IPS-18a (cell line): ENCODE measurements around the gene LBHD2.
"Not testable (repeated sequence)": the region's sequence is repeated elsewhere in the genome, so short reads cannot be mapped to it uniquely, and the experiment has no call there.

Experiments used
- H3K27ac ChIP-seq: one replicate; pipeline ENCODE4 v1.5.1; 2013; ENCODE audit warnings: low read length
- H3K27me3 ChIP-seq: one replicate; pipeline ENCODE4 v1.6.1; 2013; ENCODE audit warnings: mild to moderate bottlenecking, low read length; ENCODE audit not compliant: control insufficient read depth, insufficient read depth
- H3K36me3 ChIP-seq: one replicate; pipeline ENCODE4 v1.6.1; 2013; ENCODE audit warnings: low read depth, low read length; ENCODE audit not compliant: control insufficient read depth
- H3K4me1 ChIP-seq: one replicate; pipeline ENCODE4 v1.6.1; 2013; ENCODE audit warnings: low read depth, low read length; ENCODE audit not compliant: control insufficient read depth
- H3K4me3 ChIP-seq: one replicate; pipeline ENCODE4 v1.5.1; 2013; ENCODE audit warnings: low read length
- H3K9ac ChIP-seq: one replicate; pipeline ENCODE4 v1.6.1; 2013; ENCODE audit warnings: mild to moderate bottlenecking, low read length, moderate library complexity
- H3K9me3 ChIP-seq: one replicate; pipeline ENCODE4 v1.6.1; 2013; ENCODE audit warnings: low read depth, low read length; ENCODE audit not compliant: control insufficient read depth

Gene LBHD2

GRCh38 chr14:103119527-103119926 lies 35.5 kb downstream of the LBHD2 start:
- not testable (repeated sequence) for H3K9ac ChIP-seq, H3K27ac ChIP-seq

GRCh38 chr14:103121121-103121845 lies 37.3 kb downstream of the LBHD2 start:
- H3K4me3 ChIP-seq = no peak overlapping the region
- H3K9ac ChIP-seq = no peak overlapping the region
- no peak overlapping the region for H3K27ac ChIP-seq
- H3K9me3 ChIP-seq = no peaks in the 10 kb centered on the region
- no peaks in the 10 kb centered on the region for H3K36me3 ChIP-seq
- peaks cover 31% of the 10 kb centered on the region for H3K27me3 ChIP-seq
- peaks cover 12% of the 10 kb centered on the region for H3K4me1 ChIP-seq

More at GRCh38 chr14:103119527-103119926, 35.5 kb downstream of the LBHD2 start:
- not testable (repeated sequence) for H3K9me3 ChIP-seq, H3K4me3 ChIP-seq, H3K36me3 ChIP-seq
- Histone ChIP-seq H3K27me3 (peaks cover 14% of the 10 kb centered on the region), H3K4me1 (peaks cover 12% of the 10 kb centered on the region)

- peaks cover 12% of the 10 kb centered on the region for H3K4me1 ChIP-seq
- no peaks in the 10 kb centered on the region for H3K36me3 ChIP-seq
- peak overlapping the region; percentile 16 for H3K9ac ChIP-seq
- H3K9me3 ChIP-seq = no peaks in the 10 kb centered on the region
- H3K4me3 ChIP-seq = peak overlapping the region; percentile 49
- H3K27me3 ChIP-seq = peaks cover 36% of the 10 kb centered on the region
- no peak overlapping the region for H3K27ac ChIP-seq
Observed at GRCh38 chr14:103121846-103122584, 38.0 kb downstream of the LBHD2 start.

- no peak overlapping the region for H3K27ac ChIP-seq
- H3K9ac ChIP-seq = peak overlapping the region; percentile 16
Observed at GRCh38 chr14:103122585-103122946, 38.6 kb downstream of the LBHD2 start.

GRCh38 chr14:103122947-103123633 lies 39.1 kb downstream of the LBHD2 start, which contains the start of gene TNFAIP2:
TNFAIP2 (plus strand) TSS chr14:103123461; CDS start chr14:103126458, 2,997 bp downstream.
- H3K9ac ChIP-seq = peak within 1 kb of the TSS; percentile 16
- H3K36me3 ChIP-seq = no peaks in the 10 kb centered on the region
- H3K4me3 ChIP-seq = peak within 1 kb of the TSS; percentile 49
- H3K27me3 ChIP-seq = peaks cover 44% of the 10 kb centered on the region
- H3K27ac ChIP-seq = no peak within 1 kb of the TSS
- no peaks in the 10 kb centered on the region for H3K9me3 ChIP-seq
- H3K4me1 ChIP-seq = peaks cover 12% of the 10 kb centered on the region

More at GRCh38 chr14:103122585-103122946, 38.6 kb downstream of the LBHD2 start:
- Histone ChIP-seq H3K9me3 (no peaks in the 10 kb centered on the region), H3K4me3 (peak overlapping the region; percentile 49), H3K27me3 (peaks cover 39% of the 10 kb centered on the region), H3K4me1 (peaks cover 12% of the 10 kb centered on the region), H3K36me3 (no peaks in the 10 kb centered on the region)

GRCh38 chr14:103123634-103124500 lies 39.9 kb downstream of the LBHD2 start:
- H3K36me3 ChIP-seq = no peaks in the 10 kb centered on the region
- no peak overlapping the region for H3K27ac ChIP-seq
- no peaks in the 10 kb centered on the region for H3K9me3 ChIP-seq
- peaks cover 46% of the 10 kb centered on the region for H3K27me3 ChIP-seq
- H3K4me1 ChIP-seq = peaks cover 12% of the 10 kb centered on the region
- H3K9ac ChIP-seq = no peak overlapping the region
- H3K4me3 ChIP-seq = peak overlapping the region; percentile 35

GRCh38 chr14:103124501-103125001 lies 40.5 kb downstream of the LBHD2 start:
- H3K4me1 ChIP-seq = peaks cover 12% of the 10 kb centered on the region
- no peaks in the 10 kb centered on the region for H3K36me3 ChIP-seq
- no peak overlapping the region for H3K4me3 ChIP-seq
- no peak overlapping the region for H3K9ac ChIP-seq
- peaks cover 46% of the 10 kb centered on the region for H3K27me3 ChIP-seq
- no peak overlapping the region for H3K27ac ChIP-seq
- H3K9me3 ChIP-seq = no peaks in the 10 kb centered on the region

GRCh38 chr14:103125098-103126070 lies 41.4 kb downstream of the LBHD2 start:
- Histone ChIP-seq H3K9ac (no peak overlapping the region), H3K27ac (no peak overlapping the region), H3K36me3 (no peaks in the 10 kb centered on the region), H3K27me3 (peaks cover 46% of the 10 kb centered on the region), H3K4me3 (no peak overlapping the region), H3K4me1 (peaks cover 12% of the 10 kb centered on the region), H3K9me3 (no peaks in the 10 kb centered on the region)

GRCh38 chr14:103126088-103126872 lies 42.3 kb downstream of the LBHD2 start:
- Histone ChIP-seq H3K36me3 (no peaks in the 10 kb centered on the region), H3K27ac (no peak overlapping the region), H3K4me1 (peaks cover 9% of the 10 kb centered on the region), H3K4me3 (no peak overlapping the region), H3K9ac (no peak overlapping the region), H3K27me3 (peaks cover 46% of the 10 kb centered on the region), H3K9me3 (no peaks in the 10 kb centered on the region)
